ENCODE measurements around the gene DPM2.

DPM2 gene

GRCh38 chr9:127905004-127905728 is 32.5 kb downstream of the DPM2 start:
- Histone ChIP-seq H3K27me3 (ENCODE audit: control insufficient read depth, insufficient read depth, low read length) (no peaks in the 10 kb centered on the region), H3K4me3 (ENCODE audit: low read length) (peak overlapping the region; percentile 54), H3K4me1 (ENCODE audit: control insufficient read depth, insufficient read depth, low read length) (no peaks in the 10 kb centered on the region), H3K36me3 (ENCODE audit: control insufficient read depth, insufficient read depth, low read length) (no peaks in the 10 kb centered on the region), H3K9ac (ENCODE audit: low read length) (peak overlapping the region; percentile 66), H3K27ac (ENCODE audit: low read depth, low read length) (peak overlapping the region; percentile 27)

- H3K27me3 ChIP-seq (ENCODE audit: control insufficient read depth, insufficient read depth, low read length), result no peaks in the 10 kb centered on the region
- peak overlapping the region; percentile 54 for H3K4me3 ChIP-seq (ENCODE audit: low read length)
- peaks cover 5% of the 10 kb centered on the region for H3K4me1 ChIP-seq (ENCODE audit: control insufficient read depth, insufficient read depth, low read length)
- no peaks in the 10 kb centered on the region for H3K36me3 ChIP-seq (ENCODE audit: control insufficient read depth, insufficient read depth, low read length)
- peak overlapping the region; percentile 27 for H3K27ac ChIP-seq (ENCODE audit: low read depth, low read length)
- H3K9ac ChIP-seq (ENCODE audit: low read length), result peak overlapping the region; percentile 66
Observed at GRCh38 chr9:127904561-127905003, 33.1 kb downstream of the DPM2 start.

- Histone ChIP-seq H3K36me3 (ENCODE audit: control insufficient read depth, insufficient read depth, low read length) (no peaks in the 10 kb centered on the region), H3K4me1 (ENCODE audit: control insufficient read depth, insufficient read depth, low read length) (peaks cover 5% of the 10 kb centered on the region), H3K9ac (ENCODE audit: low read length) (peak overlapping the region; percentile 12), H3K27ac (ENCODE audit: low read depth, low read length) (no peak overlapping the region), H3K4me3 (ENCODE audit: low read length) (peak overlapping the region; percentile 54), H3K27me3 (ENCODE audit: control insufficient read depth, insufficient read depth, low read length) (no peaks in the 10 kb centered on the region)
Observed at GRCh38 chr9:127903557-127904475, 33.8 kb downstream of the DPM2 start.

GRCh38 chr9:127899128-127899943 is 38.3 kb downstream of the DPM2 start, which contains the start of gene ST6GALNAC6:
ST6GALNAC6 (minus strand) TSS chr9:127899603; CDS start chr9:127897981, 1,622 bp downstream.
- peak within 1 kb of the TSS; percentile 83 for H3K9ac ChIP-seq (ENCODE audit: low read length)
- H3K4me1 ChIP-seq (ENCODE audit: control insufficient read depth, insufficient read depth, low read length), result peaks cover 15% of the 10 kb centered on the region
- H3K36me3 ChIP-seq (ENCODE audit: control insufficient read depth, insufficient read depth, low read length), result peaks cover 21% of the 10 kb centered on the region
- peak within 1 kb of the TSS; percentile 90 for H3K4me3 ChIP-seq (ENCODE audit: low read length)
- H3K27ac ChIP-seq (ENCODE audit: low read depth, low read length), result peak within 1 kb of the TSS; percentile 88
- H3K27me3 ChIP-seq (ENCODE audit: control insufficient read depth, insufficient read depth, low read length), result no peaks in the 10 kb centered on the region

- peak overlapping the region; percentile 83 for H3K9ac ChIP-seq (ENCODE audit: low read length)
- H3K27ac ChIP-seq (ENCODE audit: low read depth, low read length), result peak overlapping the region; percentile 88
- H3K4me3 ChIP-seq (ENCODE audit: low read length), result peak overlapping the region; percentile 90
- no peaks in the 10 kb centered on the region for H3K27me3 ChIP-seq (ENCODE audit: control insufficient read depth, insufficient read depth, low read length)
- peaks cover 28% of the 10 kb centered on the region for H3K36me3 ChIP-seq (ENCODE audit: control insufficient read depth, insufficient read depth, low read length)
- H3K4me1 ChIP-seq (ENCODE audit: control insufficient read depth, insufficient read depth, low read length), result peaks cover 15% of the 10 kb centered on the region
Observed at GRCh38 chr9:127898433-127899127, 39.1 kb downstream of the DPM2 start.

GRCh38 chr9:127897193-127897692 is 40.4 kb downstream of the DPM2 start:
- Histone ChIP-seq H3K4me3 (ENCODE audit: low read length) (peak overlapping the region; percentile 49), H3K9ac (ENCODE audit: low read length) (no peak overlapping the region), H3K27ac (ENCODE audit: low read depth, low read length) (peak overlapping the region; percentile 77), H3K27me3 (ENCODE audit: control insufficient read depth, insufficient read depth, low read length) (no peaks in the 10 kb centered on the region), H3K36me3 (ENCODE audit: control insufficient read depth, insufficient read depth, low read length) (peaks cover 38% of the 10 kb centered on the region), H3K4me1 (ENCODE audit: control insufficient read depth, insufficient read depth, low read length) (peaks cover 15% of the 10 kb centered on the region)

- Histone ChIP-seq H3K27me3 (ENCODE audit: control insufficient read depth, insufficient read depth, low read length) (no peaks in the 10 kb centered on the region), H3K36me3 (ENCODE audit: control insufficient read depth, insufficient read depth, low read length) (peaks cover 38% of the 10 kb centered on the region), H3K27ac (ENCODE audit: low read depth, low read length) (peak overlapping the region; percentile 56), H3K9ac (ENCODE audit: low read length) (no peak overlapping the region), H3K4me1 (ENCODE audit: control insufficient read depth, insufficient read depth, low read length) (peaks cover 15% of the 10 kb centered on the region), H3K4me3 (ENCODE audit: low read length) (peak overlapping the region; percentile 49)
Observed at GRCh38 chr9:127896395-127897192, 41.1 kb downstream of the DPM2 start.

- Histone ChIP-seq H3K9ac (ENCODE audit: low read length) (no peak overlapping the region), H3K36me3 (ENCODE audit: control insufficient read depth, insufficient read depth, low read length) (peaks cover 40% of the 10 kb centered on the region), H3K27ac (ENCODE audit: low read depth, low read length) (no peak overlapping the region), H3K4me1 (ENCODE audit: control insufficient read depth, insufficient read depth, low read length) (peaks cover 15% of the 10 kb centered on the region), H3K27me3 (ENCODE audit: control insufficient read depth, insufficient read depth, low read length) (no peaks in the 10 kb centered on the region), H3K4me3 (ENCODE audit: low read length) (no peak overlapping the region)
Observed at GRCh38 chr9:127895811-127896210, 41.8 kb downstream of the DPM2 start.

- H3K9ac ChIP-seq (ENCODE audit: low read length), result no peak overlapping the region
Observed at GRCh38 chr9:127893392-127893791, 44.3 kb downstream of the DPM2 start.

GRCh38 chr9:127892831-127893230 is 44.8 kb downstream of the DPM2 start:
- Histone ChIP-seq H3K4me3 (ENCODE audit: low read length) (no peak overlapping the region), H3K27me3 (ENCODE audit: control insufficient read depth, insufficient read depth, low read length) (no peaks in the 10 kb centered on the region), H3K27ac (ENCODE audit: low read depth, low read length) (no peak overlapping the region), H3K36me3 (ENCODE audit: control insufficient read depth, insufficient read depth, low read length) (peaks cover 50% of the 10 kb centered on the region), H3K4me1 (ENCODE audit: control insufficient read depth, insufficient read depth, low read length) (peaks cover 10% of the 10 kb centered on the region), H3K9ac (ENCODE audit: low read length) (no peak overlapping the region)

More at GRCh38 chr9:127893392-127893791, 44.3 kb downstream of the DPM2 start:
- H3K27me3 ChIP-seq (ENCODE audit: control insufficient read depth, insufficient read depth, low read length), result no peaks in the 10 kb centered on the region
- H3K4me1 ChIP-seq (ENCODE audit: control insufficient read depth, insufficient read depth, low read length), result peaks cover 10% of the 10 kb centered on the region
- no peak overlapping the region for H3K4me3 ChIP-seq (ENCODE audit: low read length)
- H3K27ac ChIP-seq (ENCODE audit: low read depth, low read length), result no peak overlapping the region
- H3K36me3 ChIP-seq (ENCODE audit: control insufficient read depth, insufficient read depth, low read length), result peaks cover 48% of the 10 kb centered on the region

- H3K4me1 ChIP-seq (ENCODE audit: control insufficient read depth, insufficient read depth, low read length), result no peaks in the 10 kb centered on the region
- no peak overlapping the region for H3K4me3 ChIP-seq (ENCODE audit: low read length)
- H3K27me3 ChIP-seq (ENCODE audit: control insufficient read depth, insufficient read depth, low read length), result no peaks in the 10 kb centered on the region
- peaks cover 57% of the 10 kb centered on the region for H3K36me3 ChIP-seq (ENCODE audit: control insufficient read depth, insufficient read depth, low read length)
- H3K27ac ChIP-seq (ENCODE audit: low read depth, low read length), result no peak overlapping the region
- no peak overlapping the region for H3K9ac ChIP-seq (ENCODE audit: low read length)
Observed at GRCh38 chr9:127890053-127890452, 47.6 kb downstream of the DPM2 start.
